Left ventricle myocardium inferior (tissue), 1 donor: ENCODE data around the gene HSPA1L. TPM values are rescaled to one million over a fixed set of nuclear protein-coding genes. Genes with fewer than 3 reads are reported as not detected.
"Not testable (repeated sequence)": the region's sequence is repeated elsewhere in the genome, so short reads cannot be mapped to it uniquely, and the experiment has no call there.

ENCODE experiments used
- DNase-seq: peaks from one replicate; pipeline ENCODE4 v3.0.0-alpha.2; 2020
- H3K27ac ChIP-seq: fragments of 200-600 bp; replicated peaks from 2 replicates; pipeline ENCODE4 v1.8.0; 2021
- H3K27me3 ChIP-seq: fragments of 200-600 bp; 2 replicates; pipeline ENCODE4 v1.8.0; 2021; ENCODE audit warnings: low read depth
- H3K36me3 ChIP-seq: fragments of 200-600 bp; 2 replicates; pipeline ENCODE4 v1.8.0; 2021
- H3K4me1 ChIP-seq: fragments of 200-600 bp; 2 replicates; pipeline ENCODE4 v1.8.0; 2021
- H3K4me3 ChIP-seq: fragments of 200-600 bp; 2 replicates; pipeline ENCODE4 v1.8.0; 2021; ENCODE audit warnings: mild to moderate bottlenecking, moderate library complexity
- H3K9me3 ChIP-seq: fragments of 200-600 bp; replicated peaks from 2 replicates; pipeline ENCODE4 v1.8.0; 2021
- CTCF ChIP-seq: fragments of 200-600 bp; IDR thresholded peaks from 2 replicates; pipeline ENCODE4 v1.8.0; 2021; ENCODE audit warnings: antibody characterized with exemption, mild to moderate bottlenecking, borderline replicate concordance
- intact Hi-C: fragments of 100-400 bp; cut with micrococcal nuclease; formaldehyde crosslinking; loops from one replicate; pipeline ENCODE4 v1.11.0; 2022
- total RNA-seq: library from RNA; stranded (reverse); fragmentation: NEBNext Ultra II Directional; extraction: Animal tissue kit (Norgen Biotek cat#: 25700); gene quantifications from one replicate; pipeline ENCODE4 v1.2.1, GENCODE V29; 2021
- donor health status: DM: no; HTN: yes; CAD: no; lungs with severe emphysema.

Gene HSPA1L
- total RNA-seq, 1 donor from 2014 or later = 2.2 TPM

DNA sequence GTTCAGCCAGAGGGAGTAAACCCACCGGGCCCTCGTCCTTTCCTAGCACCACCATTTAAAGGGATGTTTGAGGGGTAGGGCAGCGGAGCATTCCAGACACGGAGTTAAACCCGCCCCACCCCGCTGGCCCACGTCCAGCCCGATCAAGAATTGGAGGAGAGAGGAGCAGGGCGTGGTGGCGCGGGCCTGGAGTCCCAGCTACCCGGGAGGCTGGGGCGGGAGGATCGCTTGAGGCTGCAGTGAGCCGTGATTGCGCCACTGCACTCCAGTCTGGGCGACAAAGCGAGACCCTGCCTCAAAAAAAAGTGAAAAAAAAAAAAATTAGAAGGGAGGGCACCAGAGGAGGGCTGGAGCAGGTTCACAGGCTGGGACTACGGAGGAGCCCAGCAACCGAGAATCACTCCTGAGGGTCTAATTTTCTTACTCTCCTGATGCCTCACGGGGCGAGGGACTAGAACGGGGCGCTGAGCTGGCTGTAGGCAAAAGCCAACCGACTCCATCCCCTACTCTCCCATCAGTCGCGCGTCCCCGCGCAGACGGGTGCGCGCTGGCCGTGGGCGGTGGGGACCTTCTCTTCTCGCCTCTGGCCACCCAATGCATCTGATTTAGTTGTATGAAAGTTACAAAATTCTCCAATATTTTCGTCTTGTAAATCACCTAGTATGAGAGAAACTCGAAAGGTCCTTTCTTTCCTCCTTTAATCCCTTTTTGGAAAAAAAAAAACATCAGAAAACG is 6.4 kb upstream of the HSPA1L start:
- Histone ChIP-seq H3K9me3 (no peaks in the 10 kb centered on the region), H3K36me3 (no peaks in the 10 kb centered on the region), H3K4me3 (peak overlapping the region; percentile 71), H3K27ac (peak overlapping the region; percentile 98), H3K27me3 (no peaks in the 10 kb centered on the region), H3K4me1 (peaks cover 78% of the 10 kb centered on the region)
- intact Hi-C loops = no loop called here
- DNase-seq = peak; percentile 81
- no peak for TF ChIP-seq CTCF

- H3K27me3 ChIP-seq, H3K36me3 ChIP-seq, DNase-seq, intact Hi-C loops, H3K9me3 ChIP-seq: not testable (repeated sequence)
- peak overlapping the region; percentile 98 for H3K27ac ChIP-seq
- H3K4me3 ChIP-seq = peak overlapping the region; percentile 71
- peaks cover 67% of the 10 kb centered on the region for H3K4me1 ChIP-seq
Observed at GRCh38 chr6:31820399-31820798, 5.3 kb upstream of the HSPA1L start.

- no peak for TF ChIP-seq CTCF
- no peaks in the 10 kb centered on the region for H3K9me3 ChIP-seq
- peak overlapping the region; percentile 98 for H3K27ac ChIP-seq
- no peaks in the 10 kb centered on the region for H3K36me3 ChIP-seq
- intact Hi-C loops = no loop called here
- peaks cover 63% of the 10 kb centered on the region for H3K4me1 ChIP-seq
- H3K4me3 ChIP-seq = peak overlapping the region; percentile 71
- no peak for DNase-seq
- no peaks in the 10 kb centered on the region for H3K27me3 ChIP-seq
Observed at GRCh38 chr6:31819871-31820299, 4.8 kb upstream of the HSPA1L start.

- not testable (repeated sequence) for DNase-seq
Observed at GRCh38 chr6:31817929-31818511, 2.9 kb upstream of the HSPA1L start.

DNA sequence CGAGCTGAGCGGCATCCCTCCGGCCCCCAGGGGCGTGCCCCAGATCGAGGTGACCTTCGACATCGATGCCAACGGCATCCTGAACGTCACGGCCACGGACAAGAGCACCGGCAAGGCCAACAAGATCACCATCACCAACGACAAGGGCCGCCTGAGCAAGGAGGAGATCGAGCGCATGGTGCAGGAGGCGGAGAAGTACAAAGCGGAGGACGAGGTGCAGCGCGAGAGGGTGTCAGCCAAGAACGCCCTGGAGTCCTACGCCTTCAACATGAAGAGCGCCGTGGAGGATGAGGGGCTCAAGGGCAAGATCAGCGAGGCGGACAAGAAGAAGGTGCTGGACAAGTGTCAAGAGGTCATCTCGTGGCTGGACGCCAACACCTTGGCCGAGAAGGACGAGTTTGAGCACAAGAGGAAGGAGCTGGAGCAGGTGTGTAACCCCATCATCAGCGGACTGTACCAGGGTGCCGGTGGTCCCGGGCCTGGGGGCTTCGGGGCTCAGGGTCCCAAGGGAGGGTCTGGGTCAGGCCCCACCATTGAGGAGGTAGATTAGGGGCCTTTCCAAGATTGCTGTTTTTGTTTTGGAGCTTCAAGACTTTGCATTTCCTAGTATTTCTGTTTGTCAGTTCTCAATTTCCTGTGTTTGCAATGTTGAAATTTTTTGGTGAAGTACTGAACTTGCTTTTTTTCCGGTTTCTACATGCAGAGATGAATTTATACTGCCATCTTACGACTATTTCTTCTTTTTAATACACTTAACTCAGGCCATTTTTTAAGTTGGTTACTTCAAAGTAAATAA is 2.2 kb upstream of the HSPA1L start:
- H3K27ac ChIP-seq = peak overlapping the region; percentile 98
- intact Hi-C loops, DNase-seq: not testable (repeated sequence)

More at GRCh38 chr6:31817929-31818511, 2.9 kb upstream of the HSPA1L start:
- H3K9me3 ChIP-seq, intact Hi-C loops, H3K27me3 ChIP-seq, H3K36me3 ChIP-seq: not testable (repeated sequence)
- Histone ChIP-seq H3K27ac (peak overlapping the region; percentile 98), H3K4me3 (peak overlapping the region; percentile 71), H3K4me1 (peaks cover 64% of the 10 kb centered on the region)

GRCh38 chr6:31814677-31815024 is 432 bp downstream of the HSPA1L start:
- Histone ChIP-seq H3K4me1 (peaks cover 36% of the 10 kb centered on the region), H3K4me3 (peak overlapping the region; percentile 75), H3K27ac (peak overlapping the region; percentile 100), H3K36me3 (no peaks in the 10 kb centered on the region), H3K27me3 (no peaks in the 10 kb centered on the region), H3K9me3 (no peaks in the 10 kb centered on the region)
- DNase-seq = peak; percentile 96
- intact Hi-C loops = no loop called here
- TF ChIP-seq CTCF = no peak

More for the DNA sequence above, 2.2 kb upstream of the HSPA1L start:
- H3K9me3 ChIP-seq, H3K27me3 ChIP-seq, H3K36me3 ChIP-seq: not testable (repeated sequence)
- Histone ChIP-seq H3K4me3 (peak overlapping the region; percentile 71), H3K4me1 (peaks cover 57% of the 10 kb centered on the region)
